GM20431 (cell line): ENCODE data around the gene COPE.
"Not testable (repeated sequence)": the region's sequence is repeated elsewhere in the genome, so short reads cannot be mapped to it uniquely, and the experiment has no call there.

Experiments
- in situ Hi-C: fragments of 300-500 bp; cut with MseI, MboI; formaldehyde crosslinking; loops from one replicate; pipeline ENCODE4 v1.15.0; 2020; ENCODE audit warnings: low sequenced_read_pairs; ENCODE audit not compliant: unreplicated experiment

COPE gene

GRCh38 chr19:18919086-18919899 lies at the start of gene COPE, which contains the start of gene DDX49:
TSS of gene COPE (minus strand) at chr19:18919387. CDS start at chr19:18919348, 39 bp downstream.
TSS of gene DDX49 (plus strand) at chr19:18919715. CDS start at chr19:18919742, 27 bp downstream.
- in situ Hi-C loops: no loop called here

- in situ Hi-C loops: no loop called here
These were observed 48.4 kb upstream of the COPE start for GRCh38 chr19:18967358-18968146.

GRCh38 chr19:18966307-18966706 lies 47.1 kb upstream of the COPE start:
- in situ Hi-C loops: no loop called here

- in situ Hi-C loops: no loop called here
These were observed 44.9 kb upstream of the COPE start for GRCh38 chr19:18964121-18964520.

- in situ Hi-C loops: no loop called here
These were observed 42.8 kb upstream of the COPE start for GRCh38 chr19:18961767-18962620.

GRCh38 chr19:18960370-18960769 lies 41.2 kb upstream of the COPE start:
- in situ Hi-C loops: no loop called here

GRCh38 chr19:18955042-18955441 lies 35.9 kb upstream of the COPE start:
- in situ Hi-C loops: no loop called here

- in situ Hi-C loops: no loop called here
These were observed 34.9 kb upstream of the COPE start for GRCh38 chr19:18954094-18954493.

- in situ Hi-C loops: not testable (repeated sequence)
These were observed 33.3 kb upstream of the COPE start for GRCh38 chr19:18952364-18953003.

GRCh38 chr19:18951721-18952281 lies 32.6 kb upstream of the COPE start:
- in situ Hi-C loops: no loop called here

GRCh38 chr19:18949858-18950257 lies 30.7 kb upstream of the COPE start:
- in situ Hi-C loops: no loop called here

- in situ Hi-C loops: no loop called here
These were observed 29.8 kb upstream of the COPE start for GRCh38 chr19:18948976-18949356.

- in situ Hi-C loops: no loop called here
These were observed 29.1 kb upstream of the COPE start for GRCh38 chr19:18948075-18948975.

- in situ Hi-C loops: no loop called here
These were observed 27.7 kb upstream of the COPE start for GRCh38 chr19:18946918-18947317.

- in situ Hi-C loops: no loop called here
These were observed 27.1 kb upstream of the COPE start for GRCh38 chr19:18946335-18946734.

- in situ Hi-C loops: no loop called here
These were observed 26.1 kb upstream of the COPE start for GRCh38 chr19:18945297-18945696.

GRCh38 chr19:18943465-18943864 lies 24.3 kb upstream of the COPE start:
- in situ Hi-C loops: no loop called here

GRCh38 chr19:18942692-18943091 lies 23.5 kb upstream of the COPE start:
- in situ Hi-C loops: no loop called here
